Mucosa of descending colon (tissue), 3 donors: ENCODE measurements around the gene ITGAL. TPM values are rescaled to one million over a fixed set of nuclear protein-coding genes. Genes with fewer than 3 reads are reported as not detected.

Experiments
- ATAC-seq: fragments of 200-7000 bp; cut with Tn5 transposase; one replicate; pipeline ENCODE4 v1.9.1; 2020; ENCODE audit warnings: mild to moderate bottlenecking, moderate library complexity
- DNase-seq, 3 donors: peaks; one replicate each; pipeline ENCODE4 v3.0.0-alpha.2; 2020
- H3K36me3 ChIP-seq: fragments of 200-600 bp; one replicate; pipeline ENCODE4 v1.8.0; 2021; ENCODE audit warnings: low read depth, mild to moderate bottlenecking
- H3K4me1 ChIP-seq: fragments of 200-600 bp; one replicate; pipeline ENCODE4 v1.8.0; 2021; ENCODE audit warnings: low read depth, mild to moderate bottlenecking
- H3K4me3 ChIP-seq: fragments of 200-600 bp; one replicate; pipeline ENCODE4 v1.8.0; 2021; ENCODE audit warnings: mild to moderate bottlenecking
- H3K9me3 ChIP-seq: fragments of 200-600 bp; one replicate; pipeline ENCODE4 v1.8.0; 2021; ENCODE audit warnings: mild to moderate bottlenecking
- CTCF ChIP-seq: fragments of 200-600 bp; IDR thresholded peaks from one replicate; pipeline ENCODE4 v1.8.0; 2022; ENCODE audit warnings: antibody characterized with exemption, mild to moderate bottlenecking
- intact Hi-C, 2 donors: fragments of 100-400 bp; cut with DNase I in 1 of 2; cut with micrococcal nuclease in 1 of 2; formaldehyde crosslinking; loops; one replicate each; pipeline versions ENCODE4 v1.11.0 to v1.11.1; 2022; cut with DNase I, micrococcal nuclease
- total RNA-seq, 3 donors: library from RNA; stranded (reverse); fragmentation: NEBNext Ultra II Directional in 2 of 3; extraction: Animal tissue kit (Norgen Biotek cat#: 25700) in 2 of 3; gene quantifications; one replicate each; pipeline versions ENCODE4 v1.2.1 to v1.2.4, GENCODE V29; 2021 to 2023
- donor health status: DM: no; HTN: no; CAD: no; lungs with moderate emphysema.
- donor health status: DM: no; HTN: no; CAD: no.
- donor health status: DM: no; HTN: yes; CAD: no.

The ITGAL gene
- total RNA-seq, 3 donors from 2014 or later: 8.1 to 14.8 (median 8.5) TPM

GRCh38 chr16:30557957-30558788 is 85.6 kb downstream of the ITGAL start, which contains the start of gene ZNF764:
TSS of gene ZNF764 (minus strand) at chr16:30558374. CDS start at chr16:30558182, 192 bp downstream.
- H3K4me3 ChIP-seq: peak within 1 kb of the TSS; percentile 74
- DNase-seq (peak; percentile 97 to 99 (median 98)), ATAC-seq (peak; percentile 93)
- peaks cover 31% of the 10 kb centered on the region for H3K4me1 ChIP-seq
- H3K36me3 ChIP-seq: peaks cover 4% of the 10 kb centered on the region
- no peaks in the 10 kb centered on the region for H3K9me3 ChIP-seq
- no peak for TF ChIP-seq CTCF
- intact Hi-C loops: no loop called here

- H3K9me3 ChIP-seq: no peaks in the 10 kb centered on the region
- intact Hi-C loops: no loop called here
- ATAC-seq: no peak
- H3K36me3 ChIP-seq: peaks cover 4% of the 10 kb centered on the region
- DNase-seq: no peak
- no peak for TF ChIP-seq CTCF
- no peak overlapping the region for H3K4me3 ChIP-seq
- peaks cover 24% of the 10 kb centered on the region for H3K4me1 ChIP-seq
Measured at GRCh38 chr16:30558789-30559377, 86.3 kb downstream of the ITGAL start.

- ATAC-seq (no peak), DNase-seq (no peak)
- Histone ChIP-seq H3K4me3 (no peak overlapping the region), H3K36me3 (peaks cover 4% of the 10 kb centered on the region), H3K4me1 (peaks cover 22% of the 10 kb centered on the region), H3K9me3 (no peaks in the 10 kb centered on the region)
- no peak for TF ChIP-seq CTCF
- intact Hi-C loops: no loop called here
Measured at GRCh38 chr16:30559690-30560089, 87.1 kb downstream of the ITGAL start.

GRCh38 chr16:30561089-30561816 is 88.7 kb downstream of the ITGAL start:
- TF ChIP-seq CTCF: no peak
- Histone ChIP-seq H3K36me3 (no peaks in the 10 kb centered on the region), H3K4me3 (no peak overlapping the region), H3K9me3 (no peaks in the 10 kb centered on the region), H3K4me1 (peaks cover 16% of the 10 kb centered on the region)
- ATAC-seq: peak; percentile 3
- intact Hi-C loops: no loop called here
- peak; percentile 47 to 69 (median 69) for DNase-seq

- H3K36me3 ChIP-seq: no peaks in the 10 kb centered on the region
- TF ChIP-seq CTCF: no peak
- H3K9me3 ChIP-seq: no peaks in the 10 kb centered on the region
- DNase-seq (peak; percentile 70 to 79 (median 73)), ATAC-seq (peak; percentile 26)
- H3K4me1 ChIP-seq: peaks cover 9% of the 10 kb centered on the region
- intact Hi-C loops: no loop called here
- H3K4me3 ChIP-seq: no peak overlapping the region
Measured at GRCh38 chr16:30562021-30562420, 89.5 kb downstream of the ITGAL start.
